HepG2 (cell line): ENCODE data around the gene IRF7. TPM values are rescaled to one million over a fixed set of nuclear protein-coding genes. Genes with fewer than 3 reads are reported as not detected.

Source experiments
- CAMTA2 ChIP-seq: sonication (generic); formaldehyde crosslinking; IDR thresholded peaks from 2 replicates; pipeline ENCODE4 v1.4.0; 2020; ENCODE audit warnings: mild to moderate bottlenecking, missing genetic modification reagents, borderline replicate concordance
- FOXO1 ChIP-seq: sonication (generic); formaldehyde crosslinking; IDR thresholded peaks from 2 replicates; pipeline ENCODE4 v1.4.0; 2020; ENCODE audit warnings: missing genetic modification reagents
- IRF9 ChIP-seq: sonication (generic); formaldehyde crosslinking; IDR thresholded peaks from 2 replicates; pipeline ENCODE4 v1.8.0; 2022; ENCODE audit warnings: missing genetic modification reagents, mild to moderate bottlenecking, borderline replicate concordance
- ISL2 ChIP-seq: sonication (generic); formaldehyde crosslinking; IDR thresholded peaks from 2 replicates; pipeline ENCODE4 v1.5.0; 2020; ENCODE audit warnings: missing genetic modification reagents
- KLF12 ChIP-seq: sonication (generic); formaldehyde crosslinking; IDR thresholded peaks from 2 replicates; pipeline ENCODE4 v1.4.0; 2020; ENCODE audit warnings: missing genetic modification reagents, borderline replicate concordance
- PPARG ChIP-seq: conservative IDR thresholded peaks from 2 replicates; pipeline ENCODE4 v1.6.1; 2016; ENCODE audit warnings: missing biosample characterization, missing genetic modification reagents
- RXRA ChIP-seq: sonication (generic); formaldehyde crosslinking; IDR thresholded peaks from 2 replicates; pipeline ENCODE4 v1.5.1; 2020; ENCODE audit warnings: missing genetic modification reagents
- SUZ12 ChIP-seq: fragments of 150-350 bp; IDR thresholded peaks from 2 replicates; pipeline ENCODE4 v1.6.1; 2014; ENCODE audit warnings: low read depth, low read length
- XRCC5 ChIP-seq: fragments of 200-400 bp; formaldehyde crosslinking; optimal IDR thresholded peaks from 2 replicates; pipeline ENCODE3; 2017; ENCODE audit warnings: mild to moderate bottlenecking, low read length
- YEATS4 ChIP-seq: sonication (generic); formaldehyde crosslinking; IDR thresholded peaks from 2 replicates; pipeline ENCODE4 v1.4.0; 2020; ENCODE audit warnings: missing genetic modification reagents, borderline replicate concordance
- ZBTB10 ChIP-seq: sonication (generic); formaldehyde crosslinking; IDR thresholded peaks from 2 replicates; pipeline ENCODE4 v1.4.0; 2020; ENCODE audit warnings: missing genetic modification reagents, borderline replicate concordance
- ZBTB49 ChIP-seq: sonication (generic); formaldehyde crosslinking; IDR thresholded peaks from 2 replicates; pipeline ENCODE4 v1.4.0; 2020; ENCODE audit warnings: missing genetic modification reagents, borderline replicate concordance
- ZNF256 ChIP-seq: sonication (generic); formaldehyde crosslinking; conservative IDR thresholded peaks from 2 replicates; pipeline ENCODE4 v1.4.0; 2020; ENCODE audit warnings: missing genetic modification reagents
- ZNF317 ChIP-seq: sonication (generic); formaldehyde crosslinking; IDR thresholded peaks from 2 replicates; pipeline ENCODE4 v1.5.0; 2020; ENCODE audit warnings: mild to moderate bottlenecking, missing genetic modification reagents
- ZNF556 ChIP-seq: sonication (generic); formaldehyde crosslinking; IDR thresholded peaks from 2 replicates; pipeline ENCODE4 v1.4.0; 2020; ENCODE audit warnings: mild to moderate bottlenecking, missing genetic modification reagents, borderline replicate concordance
- ZNF639 ChIP-seq: conservative IDR thresholded peaks from 2 replicates; pipeline ENCODE4 v1.6.1; 2018; ENCODE audit warnings: missing genetic modification reagents
- ZNF670 ChIP-seq: sonication (generic); formaldehyde crosslinking; IDR thresholded peaks from 2 replicates; pipeline ENCODE4 v1.8.0; 2022; ENCODE audit warnings: mild to moderate bottlenecking, missing genetic modification reagents, borderline replicate concordance
- ZXDC ChIP-seq: sonication (generic); formaldehyde crosslinking; IDR thresholded peaks from 2 replicates; pipeline ENCODE4 v1.5.0; 2020; ENCODE audit warnings: mild to moderate bottlenecking, missing genetic modification reagents
- polyA plus RNA-seq, 8 experiments: library from polyadenylated mRNA; depleted of rRNA in 3 of 8; stranded (reverse) in 7 of 8; unstranded in 1 of 8; fragments of >200 nt; fragmentation: Illumina TruSeq in 4 of 8; extraction: Trizol in 4 of 8; gene quantifications; 2 replicates each; pipeline versions ENCODE4 v1.2.1 to v1.2.3, GENCODE V29; 2011 to 2016; ENCODE audit warnings: low read depth in 4 of 8, missing spikeins in 1 of 8, mixed read lengths in 1 of 8; ENCODE audit not compliant: insufficient read depth in 1 of 8
- total RNA-seq, 5 experiments: library from RNA; depleted of rRNA; stranded (reverse); fragments of >200 nt; fragmentation: Illumina TruSeq; extraction: Trizol; gene quantifications; 2 replicates each; pipeline ENCODE4 v1.2.3, GENCODE V29; 2016; ENCODE audit warnings: low read depth in 1 of 5

The IRF7 gene
- total and polyA plus RNA-seq, 2 of the 13 experiments (the other 11 are each of a cell fraction or from before 2014, with no cell fraction given): not detected

GRCh38 chr11:569158-569885 lies 46.4 kb downstream of the IRF7 start (continued):
- no peak for TF ChIP-seq ZBTB49
- TF ChIP-seq ZNF317 (CRISPR knock-in tag): no peak
- TF ChIP-seq CAMTA2: no peak
- no peak for TF ChIP-seq FOXO1
- TF ChIP-seq YEATS4 (CRISPR knock-in tag): no peak
- peak; percentile 49; the same call in 1 of the 2 replicates for TF ChIP-seq PPARG
- no peak for TF ChIP-seq KLF12
- no peak for TF ChIP-seq ZNF256
- TF ChIP-seq ZNF556: no peak
- TF ChIP-seq ZNF639 (CRISPR knock-in tag): no peak
- TF ChIP-seq ZBTB10: no peak; the same call in 1 of the 2 replicates
- TF ChIP-seq ZNF670 (CRISPR knock-in tag): peak; percentile 37; the same call in 1 of the 2 replicates
- no peak; the same call in 1 of the 2 replicates for TF ChIP-seq RXRA (CRISPR knock-in tag)
- no peak for TF ChIP-seq XRCC5
- no peak for TF ChIP-seq SUZ12
- TF ChIP-seq IRF9 (CRISPR knock-in tag): 0 out of 2 replicates have a peak, but pooled peaks have one; percentile 20
- TF ChIP-seq ISL2: no peak
- TF ChIP-seq ZXDC: no peak
